Right lobe of liver (tissue), 6 donors: ENCODE data around the gene NEO1. TPM values are rescaled to one million over a fixed set of nuclear protein-coding genes. Genes with fewer than 3 reads are reported as not detected.

Experiments used
- ATAC-seq, 4 donors: fragments of 200-7000 bp; cut with Tn5 transposase; one replicate each; pipeline ENCODE4 v1.9.1; 2020; ENCODE audit warnings: mild to moderate bottlenecking in 4 of 4, moderate library complexity in 4 of 4
- DNase-seq, 3 donors: peaks; one replicate each; pipeline ENCODE4 v3.0.0-alpha.2; 2020
- H3K27ac ChIP-seq, 3 donors: fragments of 200-600 bp; one replicate each; pipeline ENCODE4 v1.8.0; 2022
- H3K27me3 ChIP-seq, 2 donors: fragments of 200-600 bp; one replicate each; pipeline ENCODE4 v1.8.0; 2022
- H3K36me3 ChIP-seq, 4 donors: fragments of 200-600 bp; sonication (generic) in 1 of 4; one replicate each; pipeline versions ENCODE4 v1.5.1 to v1.8.0; 2017 to 2022; ENCODE audit warnings: control low read depth in 1 of 4
- H3K4me1 ChIP-seq, 4 donors: fragments of 200-600 bp; sonication (generic) in 1 of 4; one replicate each; pipeline versions ENCODE4 v1.5.1 to v1.8.0; 2017 to 2022; ENCODE audit warnings: control low read depth in 1 of 4
- H3K4me3 ChIP-seq, 3 donors: fragments of 200-600 bp; one replicate each; pipeline ENCODE4 v1.8.0; 2022
- H3K9me3 ChIP-seq, 4 donors: fragments of 200-600 bp; sonication (generic) in 1 of 4; one replicate each; pipeline versions ENCODE4 v1.5.1 to v1.8.0; 2017 to 2022; ENCODE audit warnings: control low read depth in 1 of 4
- CTCF ChIP-seq, 4 donors: fragments of 200-600 bp in 3 of 4; fragments of 450-650 bp in 1 of 4; IDR thresholded peaks; one replicate each; pipeline versions ENCODE4 v1.5.1 to v1.8.0; 2016 to 2022; ENCODE audit warnings: antibody characterized with exemption in 4 of 4, mild to moderate bottlenecking in 2 of 4
- POLR2A ChIP-seq: fragments of 450-650 bp; IDR thresholded peaks from one replicate; pipeline ENCODE4 v1.6.1; 2017; ENCODE audit warnings: antibody characterized with exemption, mild to moderate bottlenecking
- WGBS: methylation state at CpG from one replicate; pipeline ENCODE4 v1.1.6; 2018; ENCODE audit warnings: low coverage, low lambda C conversion rate; ENCODE audit not compliant: insufficient coverage; ENCODE audit errors: missing lambda C conversion rate; 5-methylcytosine and 5-hydroxymethylcytosine counted together
- intact Hi-C, 2 donors: fragments of 100-400 bp; cut with DNase I; formaldehyde crosslinking; loops; one replicate each; pipeline versions ENCODE4 v1.11.2 to v1.14.1; 2022
- total RNA-seq, 6 experiments: library from RNA; depleted of rRNA in 2 of 6; stranded (reverse); fragments of >200 nt in 2 of 6; fragmentation: NEBNext Ultra II Directional in 3 of 6; extraction: Animal tissue kit (Norgen Biotek cat#: 25700) in 3 of 6; gene quantifications; one replicate each; pipeline versions ENCODE4 v1.1.0 to v1.2.4, GENCODE V29; 2016 to 2023
- donor health status: DM: no; HTN: yes; CAD: no.
- donor health status: DM: no; HTN: no; CAD: no.
- donor health status: DM: no; HTN: no; CAD: no.
- donor health status: DM: no; HTN: yes; CAD: no.
- donor health status: DM: no; HTN: yes; CAD: no.

Gene NEO1
- total RNA-seq, 6 experiments from 2014 or later, result 8.3 to 13.2 (median 10.3) TPM

DNA sequence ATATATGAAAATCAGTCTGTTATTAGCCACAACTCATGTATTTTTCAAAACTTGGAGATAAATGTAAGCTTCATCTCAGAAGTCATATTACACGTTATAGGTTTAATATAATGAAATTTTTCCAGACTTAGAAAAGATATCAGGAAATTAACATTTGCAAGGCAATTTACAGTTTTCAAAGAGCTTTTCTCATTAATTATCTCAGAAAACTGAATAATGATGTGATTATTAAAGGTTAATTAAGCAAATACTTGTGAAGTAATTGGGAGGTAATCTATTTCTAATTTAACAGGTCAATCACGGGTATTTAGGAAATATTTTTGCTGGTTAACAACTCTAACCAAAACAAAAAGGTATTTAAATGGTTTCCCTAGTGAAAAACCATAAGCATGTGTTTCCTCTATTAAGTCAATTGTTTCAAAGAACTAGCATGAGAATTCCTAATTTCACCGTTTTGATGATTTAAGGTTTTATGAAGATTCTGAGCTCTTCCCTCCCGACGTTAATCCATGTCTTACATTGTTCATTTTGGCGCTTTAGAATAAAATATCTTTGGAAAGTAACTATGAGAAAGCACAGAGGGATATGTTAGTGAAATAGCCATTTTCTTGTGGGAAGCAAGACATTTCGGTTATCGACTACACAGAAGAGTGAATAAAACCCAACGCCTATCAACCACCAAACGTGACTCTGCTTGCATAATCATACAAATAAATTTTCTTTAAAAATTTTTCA lies 1.5 kb upstream of the NEO1 start:
- Histone ChIP-seq H3K9me3 (no peaks in the 10 kb centered on the region), H3K4me3 (peak overlapping the region; percentile 65 to 81 (median 75)), H3K27ac (peak overlapping the region; percentile 81 to 87 (median 83)), H3K4me1 (no peaks in the 10 kb centered on the region), H3K27me3 (no peaks in the 10 kb centered on the region), H3K36me3 (no peaks in the 10 kb centered on the region)
- TF ChIP-seq POLR2A (no peak), CTCF (IDR thresholded peaks at IDR 0.05) (no peak)
- ATAC-seq, result no peak
- intact Hi-C loops, result no loop called here
- DNase-seq, result no peak
- 23% methylated on average over 10 of the region's 10 CpGs for WGBS

GRCh38 chr15:73051391-73051806 lies 864 bp upstream of the NEO1 start:
- H3K4me3 ChIP-seq, result peak overlapping the region; percentile 65 to 81 (median 75)
- H3K36me3 ChIP-seq, result no peaks in the 10 kb centered on the region
- ATAC-seq (peak; percentile 61 to 69 (median 66)), DNase-seq (peak; percentile 77 to 84 (median 77))
- intact Hi-C loops, result no loop called here
- no peaks in the 10 kb centered on the region for H3K9me3 ChIP-seq
- TF ChIP-seq POLR2A (no peak), CTCF (IDR thresholded peaks at IDR 0.05) (no peak)
- 0% methylated on average over 18 of the region's 42 CpGs for WGBS
- H3K27me3 ChIP-seq, result no peaks in the 10 kb centered on the region
- H3K27ac ChIP-seq, result peak overlapping the region; percentile 81 to 87 (median 83)
- no peaks in the 10 kb centered on the region for H3K4me1 ChIP-seq

DNA sequence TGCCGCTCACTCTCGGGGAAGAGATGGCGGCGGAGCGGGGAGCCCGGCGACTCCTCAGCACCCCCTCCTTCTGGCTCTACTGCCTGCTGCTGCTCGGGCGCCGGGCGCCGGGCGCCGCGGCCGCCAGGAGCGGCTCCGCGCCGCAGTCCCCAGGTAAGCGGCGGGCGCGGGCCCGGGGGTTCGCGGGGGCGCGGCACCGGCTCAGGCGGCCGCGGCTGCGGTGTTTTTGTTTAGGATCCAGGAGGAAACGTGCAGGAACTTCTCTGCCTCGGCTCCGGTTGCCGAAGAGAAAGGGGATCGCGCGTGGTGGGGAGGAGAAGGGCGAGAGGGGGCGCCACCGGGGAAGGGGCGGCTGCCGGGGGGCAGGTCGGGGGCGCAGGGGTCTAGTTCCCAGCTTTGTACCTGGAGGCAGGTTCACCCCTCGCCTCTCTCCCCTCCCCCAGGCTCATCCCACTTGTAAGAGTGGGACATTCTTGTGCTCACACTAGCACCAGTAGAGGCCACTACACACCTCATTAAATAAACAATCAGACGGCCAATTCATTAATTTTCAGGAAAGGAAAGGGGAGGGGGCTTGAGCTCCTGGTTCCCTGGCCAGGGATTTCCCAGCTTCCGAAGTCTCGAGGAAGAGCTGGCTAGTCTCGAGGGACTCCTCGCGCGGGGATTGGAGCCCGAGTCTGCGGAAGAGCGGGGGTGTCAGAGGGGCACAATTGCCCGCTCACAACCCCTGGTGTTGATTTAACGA lies 562 bp downstream of the NEO1 start:
- DNase-seq (peak; percentile 36 to 58 (median 51)), ATAC-seq (peak; percentile 17 to 55 (median 32))
- TF ChIP-seq POLR2A (no peak), CTCF (IDR thresholded peaks at IDR 0.05) (peak in 3 of 4 donors; percentile 23 to 38 (median 31))
- H3K4me3 ChIP-seq, result peak overlapping the region; percentile 51 to 81 (median 72)
- no peaks in the 10 kb centered on the region for H3K9me3 ChIP-seq
- H3K4me1 ChIP-seq, result no peaks in the 10 kb centered on the region
- H3K36me3 ChIP-seq, result no peaks in the 10 kb centered on the region
- H3K27ac ChIP-seq, result peak overlapping the region in 2 of 3 donors; percentile 42 to 54
- H3K27me3 ChIP-seq, result no peaks in the 10 kb centered on the region
- under 1% methylated on average over 20 of the region's 61 CpGs for WGBS
- intact Hi-C loops, result no loop called here

GRCh38 chr15:73053398-73053723 lies 1.1 kb downstream of the NEO1 start:
- TF ChIP-seq CTCF (IDR thresholded peaks at IDR 0.05) (no peak), POLR2A (no peak)
- H3K4me1 ChIP-seq, result no peaks in the 10 kb centered on the region
- intact Hi-C loops, result no loop called here
- peak overlapping the region in 2 of 3 donors; percentile 42 to 54 for H3K27ac ChIP-seq
- no peaks in the 10 kb centered on the region for H3K36me3 ChIP-seq
- peak overlapping the region; percentile 51 to 81 (median 72) for H3K4me3 ChIP-seq
- WGBS, result 5% methylated on average over 8 of the region's 8 CpGs
- no peaks in the 10 kb centered on the region for H3K27me3 ChIP-seq
- ATAC-seq (no peak), DNase-seq (no peak)
- H3K9me3 ChIP-seq, result no peaks in the 10 kb centered on the region
